GM10266 (cell line): ENCODE results near the gene RASA3.

Experiments
- DNase-seq: peaks from one replicate; pipeline ENCODE4 v3.0.0; 2012; ENCODE audit errors: extremely low spot score
- TF ChIP-seq, protein P1 (sequence below): IDR thresholded peaks from 2 replicates; pipeline ENCODE4 v1.5.1; 2012; ENCODE audit warnings: mild to moderate bottlenecking, low read depth; ENCODE audit not compliant: control insufficient read depth, insufficient read depth; ENCODE audit errors: missing control alignments

The RASA3 gene

DNA sequence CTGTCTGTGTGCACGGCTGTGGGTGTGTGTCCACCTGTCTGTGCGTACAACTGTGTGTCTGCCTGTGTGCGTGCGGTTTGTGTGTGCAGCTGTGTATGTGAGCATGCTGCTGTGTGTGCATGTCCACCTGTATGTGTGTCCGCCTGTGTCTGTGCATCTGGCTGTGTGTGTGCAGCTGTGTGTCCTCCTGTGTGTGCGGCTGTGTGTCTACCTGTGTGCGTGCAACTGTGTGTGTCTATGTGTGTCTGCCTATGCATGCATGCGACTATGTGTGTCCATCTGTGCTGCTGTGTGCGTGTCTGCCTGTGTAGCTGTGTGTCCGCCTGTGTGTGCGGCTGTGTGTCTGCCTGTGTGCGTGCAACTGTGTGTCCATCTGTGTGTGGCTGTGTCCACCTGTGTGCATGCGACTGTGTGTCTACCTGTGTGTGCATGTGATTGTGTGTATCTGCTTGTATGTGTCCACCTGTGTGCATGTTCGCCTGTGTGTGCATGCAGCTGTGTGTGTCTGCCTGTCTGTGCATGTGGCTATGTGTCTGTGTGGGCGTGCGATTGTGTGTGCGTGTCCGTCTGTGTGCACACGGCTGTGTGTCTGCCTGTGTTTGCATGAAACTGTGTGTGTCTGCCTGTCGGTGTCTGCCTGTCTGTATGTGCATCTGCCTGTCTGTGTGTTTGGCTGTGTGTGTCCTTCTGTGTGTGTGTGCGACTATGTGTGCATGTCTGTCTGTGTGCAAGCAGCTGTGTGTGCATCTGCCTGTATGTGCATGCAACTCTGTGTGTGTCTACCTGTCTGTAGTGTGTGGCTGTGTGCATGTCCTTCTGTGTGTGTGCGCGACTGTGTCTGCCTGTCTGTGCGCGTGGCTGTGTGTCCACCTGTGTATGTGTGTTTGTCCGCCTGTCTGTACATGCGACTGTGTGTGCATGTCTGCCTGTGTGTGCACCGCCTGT lies 101.5 kb downstream of the RASA3 start:
- no peak for DNase-seq
- TF ChIP-seq, protein P1, sequence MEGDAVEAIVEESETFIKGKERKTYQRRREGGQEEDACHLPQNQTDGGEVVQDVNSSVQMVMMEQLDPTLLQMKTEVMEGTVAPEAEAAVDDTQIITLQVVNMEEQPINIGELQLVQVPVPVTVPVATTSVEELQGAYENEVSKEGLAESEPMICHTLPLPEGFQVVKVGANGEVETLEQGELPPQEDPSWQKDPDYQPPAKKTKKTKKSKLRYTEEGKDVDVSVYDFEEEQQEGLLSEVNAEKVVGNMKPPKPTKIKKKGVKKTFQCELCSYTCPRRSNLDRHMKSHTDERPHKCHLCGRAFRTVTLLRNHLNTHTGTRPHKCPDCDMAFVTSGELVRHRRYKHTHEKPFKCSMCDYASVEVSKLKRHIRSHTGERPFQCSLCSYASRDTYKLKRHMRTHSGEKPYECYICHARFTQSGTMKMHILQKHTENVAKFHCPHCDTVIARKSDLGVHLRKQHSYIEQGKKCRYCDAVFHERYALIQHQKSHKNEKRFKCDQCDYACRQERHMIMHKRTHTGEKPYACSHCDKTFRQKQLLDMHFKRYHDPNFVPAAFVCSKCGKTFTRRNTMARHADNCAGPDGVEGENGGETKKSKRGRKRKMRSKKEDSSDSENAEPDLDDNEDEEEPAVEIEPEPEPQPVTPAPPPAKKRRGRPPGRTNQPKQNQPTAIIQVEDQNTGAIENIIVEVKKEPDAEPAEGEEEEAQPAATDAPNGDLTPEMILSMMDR, result no peak

DNA sequence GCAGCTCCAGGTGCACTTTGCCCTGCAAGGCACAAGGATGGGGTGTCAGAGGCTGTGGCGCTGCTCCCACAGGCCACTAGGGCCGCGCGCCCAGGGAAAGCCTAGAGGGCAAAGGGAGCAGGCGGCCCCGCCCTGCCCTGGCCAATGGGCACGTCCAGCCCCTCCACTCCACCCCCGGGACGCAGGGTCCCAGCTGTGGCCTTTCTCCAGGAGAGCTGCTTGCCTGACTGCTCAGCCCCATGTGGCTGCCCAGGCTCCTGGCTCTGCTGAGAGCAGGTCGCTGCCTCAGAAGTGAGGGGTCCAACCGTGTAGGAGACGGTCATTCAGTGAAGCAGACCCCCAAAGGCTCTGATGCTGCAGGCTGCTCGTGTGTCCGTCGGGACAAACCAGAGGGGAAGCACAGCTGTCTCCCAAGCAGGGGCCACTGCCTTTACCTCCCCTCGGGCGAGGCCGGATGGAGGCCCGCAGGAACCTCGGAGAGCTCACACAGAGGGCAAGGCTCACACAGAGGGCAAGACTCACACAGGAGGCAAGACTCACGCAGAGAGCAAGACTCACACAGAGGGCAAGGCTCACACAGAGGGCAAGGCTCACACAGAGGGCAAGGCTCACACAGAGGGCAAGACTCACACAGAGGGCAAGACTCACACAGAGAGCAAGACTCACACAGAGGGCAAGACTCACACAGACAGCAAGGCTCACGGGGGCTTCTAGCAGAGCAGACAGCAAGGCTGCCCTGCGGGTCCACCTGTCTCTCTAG lies 102.4 kb downstream of the RASA3 start:
- TF ChIP-seq, protein P1, result no peak

DNA sequence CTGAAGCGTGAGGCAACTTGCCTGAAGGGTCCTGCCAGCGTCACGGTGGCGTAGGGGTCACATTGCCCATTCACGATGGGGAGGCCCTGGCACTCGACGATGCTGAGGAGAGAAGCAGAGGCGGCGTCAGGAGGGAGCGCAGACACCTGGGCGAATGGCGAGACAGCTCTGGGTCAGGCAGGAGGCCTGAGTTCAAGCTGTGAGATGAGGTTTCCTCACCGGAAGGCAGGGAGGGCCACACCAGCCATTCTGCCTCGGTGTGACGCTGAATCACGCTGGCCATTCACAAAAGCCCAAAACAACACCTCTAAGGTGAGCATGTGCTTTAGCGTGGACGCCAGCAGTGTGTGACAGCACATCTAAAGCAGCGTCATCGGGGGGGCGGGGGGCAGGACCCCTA lies 104.6 kb downstream of the RASA3 start:
- TF ChIP-seq, protein P1, result no peak

More for the DNA sequence above, 102.4 kb downstream of the RASA3 start:
- DNase-seq, result no peak

DNA sequence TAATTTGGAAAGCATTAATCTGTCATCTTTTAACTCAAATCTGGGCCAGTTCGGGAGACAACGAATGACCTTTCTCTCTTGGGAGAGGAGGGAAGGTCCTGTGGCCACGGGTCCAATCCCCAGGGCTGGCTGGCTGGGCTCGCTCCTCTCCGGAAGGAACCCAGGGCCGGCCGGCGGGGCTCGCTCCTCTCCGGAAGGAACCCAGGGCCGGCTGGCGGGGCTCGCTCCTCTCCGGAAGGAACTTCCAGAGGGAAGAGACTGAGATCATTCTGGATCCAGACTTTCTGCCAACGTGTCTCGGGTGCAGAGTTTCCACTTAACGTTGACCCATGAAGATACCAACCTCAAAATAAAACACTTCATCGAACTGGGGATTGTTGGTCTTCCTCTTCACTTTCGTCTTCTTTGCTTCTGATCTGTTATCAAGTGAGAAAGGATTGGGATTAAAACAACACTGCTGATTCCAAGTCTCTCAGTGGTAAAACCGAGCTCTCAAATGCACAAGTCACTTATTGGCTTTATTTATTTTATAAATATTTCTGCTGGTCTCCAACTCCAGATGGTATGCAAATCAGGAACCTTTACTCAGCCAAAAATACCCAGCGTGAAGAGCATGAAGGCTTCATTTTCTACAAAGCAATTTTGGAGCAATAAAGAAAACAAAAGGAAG lies 105.2 kb downstream of the RASA3 start:
- no peak for DNase-seq
- TF ChIP-seq, protein P1, result no peak

More for the DNA sequence above, 104.6 kb downstream of the RASA3 start:
- DNase-seq, result no peak

DNA sequence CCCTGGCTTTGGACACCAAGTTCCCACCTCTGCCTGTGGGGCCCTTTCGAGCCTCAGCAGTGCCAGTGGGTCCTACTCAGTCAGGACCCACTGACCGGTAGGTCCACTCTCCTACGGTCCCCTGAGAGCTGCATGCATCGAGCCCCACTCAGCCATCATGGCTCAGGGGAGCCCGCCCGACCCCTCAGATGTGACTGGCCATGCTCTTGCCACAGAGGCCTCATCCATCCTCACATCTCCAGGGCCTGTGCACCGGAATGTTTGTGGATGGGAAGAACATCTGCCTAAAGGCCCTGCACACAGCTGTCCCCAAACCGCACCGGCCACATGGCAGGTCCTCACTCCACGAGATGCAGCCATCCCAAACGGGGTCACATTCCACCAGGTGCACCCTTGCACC lies 105.9 kb downstream of the RASA3 start:
- no peak for DNase-seq
- TF ChIP-seq, protein P1, result no peak

DNA sequence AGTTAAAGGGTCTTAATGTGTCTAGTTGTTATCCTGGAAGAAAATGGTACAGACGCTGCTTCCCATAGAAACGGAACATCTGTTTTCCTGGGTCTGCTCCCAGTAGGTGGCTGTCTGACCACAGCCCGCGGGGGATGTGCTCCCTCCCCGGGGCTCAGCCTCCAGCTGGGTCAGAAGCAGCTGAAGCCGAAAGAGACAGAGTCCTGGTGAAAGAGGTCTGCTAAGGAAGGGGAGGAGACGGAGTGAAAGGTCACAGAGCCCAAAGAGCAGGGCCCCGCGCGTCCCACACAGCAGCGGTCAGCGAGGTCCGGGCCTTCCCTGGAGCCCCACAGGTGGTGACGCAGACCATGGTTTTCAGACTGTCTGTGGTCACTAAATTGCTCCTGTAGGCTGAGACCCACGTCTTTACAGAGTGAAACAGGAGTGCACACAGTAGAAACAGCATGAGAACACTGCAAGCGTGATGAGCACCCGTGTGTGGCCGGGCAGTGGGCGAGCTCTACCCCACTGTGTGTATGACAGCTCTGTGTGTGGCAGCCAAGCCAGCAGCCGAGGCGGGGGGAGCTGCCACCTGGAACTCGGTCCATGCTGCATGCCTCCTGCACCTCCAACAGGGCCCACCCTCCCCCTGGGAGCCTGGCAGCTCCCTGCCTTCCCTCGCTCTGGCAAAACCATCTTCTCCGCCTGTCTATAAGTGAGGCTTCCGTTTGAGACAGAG lies 106.5 kb downstream of the RASA3 start:
- no peak for DNase-seq
- TF ChIP-seq, protein P1, result no peak
